ENCODE data around the gene PCGF5.

The PCGF5 gene

DNA sequence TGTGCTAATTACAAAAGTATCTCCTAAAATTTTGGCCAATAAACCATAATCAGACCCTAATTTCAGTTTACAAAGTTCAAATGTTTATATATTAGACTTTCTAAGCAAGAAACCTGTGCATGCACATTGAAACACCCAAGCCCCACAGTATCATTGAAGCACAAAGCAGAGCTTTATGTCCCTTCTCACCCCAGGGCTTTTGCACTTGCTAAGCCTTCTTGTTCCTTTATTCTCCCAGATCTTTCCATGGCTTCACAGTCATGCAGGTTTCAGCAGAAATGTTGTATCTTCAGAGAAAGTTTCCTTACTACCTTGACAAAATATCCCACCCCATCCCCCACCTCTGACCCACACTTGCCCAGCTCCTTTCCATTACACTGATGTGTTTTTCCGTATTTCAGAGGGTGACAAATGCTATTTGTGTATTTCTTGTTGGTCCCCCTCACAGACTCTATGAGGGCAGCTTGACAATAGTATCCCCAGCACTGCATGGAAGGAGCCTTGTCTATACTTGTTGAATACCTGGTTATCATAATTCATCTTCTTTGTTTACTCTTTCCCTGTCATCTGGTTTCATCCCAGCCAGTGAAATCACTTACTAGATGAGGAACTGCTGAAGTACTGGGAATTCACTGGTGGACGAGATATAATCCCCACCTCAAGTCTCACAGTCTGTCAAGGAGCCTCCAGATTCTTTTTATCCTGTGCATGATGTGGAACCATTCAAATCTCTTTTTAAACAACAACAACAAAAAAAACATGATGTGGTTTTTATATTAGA, 24.0 kb upstream of the PCGF5 start:
- Histone ChIP-seq H3K4me1 (ENCODE audit: control insufficient read depth, insufficient read depth, low read length) (peaks cover 23% of the 10 kb centered on the region), H3K36me3 (ENCODE audit: insufficient read depth, low read length) (no peaks in the 10 kb centered on the region), H3K9ac (ENCODE audit: low read depth, low read length) (no peak overlapping the region), H3K9me3 (replicated peaks; ENCODE audit: low read length) (no peaks in the 10 kb centered on the region), H3K4me3 (ENCODE audit: low read length) (no peak overlapping the region), H3K4me2 (ENCODE audit: low read length) (no peak overlapping the region), H3K27me3 (ENCODE audit: control insufficient read depth, insufficient read depth, low read length) (no peaks in the 10 kb centered on the region)

GRCh38 chr10:91197127-91197526, 23.3 kb upstream of the PCGF5 start:
- Histone ChIP-seq H3K27me3 (ENCODE audit: control insufficient read depth, insufficient read depth, low read length) (no peaks in the 10 kb centered on the region), H3K36me3 (ENCODE audit: insufficient read depth, low read length) (no peaks in the 10 kb centered on the region), H3K9me3 (replicated peaks; ENCODE audit: low read length) (no peaks in the 10 kb centered on the region), H3K4me3 (ENCODE audit: low read length) (no peak overlapping the region), H3K4me1 (ENCODE audit: control insufficient read depth, insufficient read depth, low read length) (peaks cover 18% of the 10 kb centered on the region), H3K4me2 (ENCODE audit: low read length) (no peak overlapping the region), H3K9ac (ENCODE audit: low read depth, low read length) (no peak overlapping the region)

DNA sequence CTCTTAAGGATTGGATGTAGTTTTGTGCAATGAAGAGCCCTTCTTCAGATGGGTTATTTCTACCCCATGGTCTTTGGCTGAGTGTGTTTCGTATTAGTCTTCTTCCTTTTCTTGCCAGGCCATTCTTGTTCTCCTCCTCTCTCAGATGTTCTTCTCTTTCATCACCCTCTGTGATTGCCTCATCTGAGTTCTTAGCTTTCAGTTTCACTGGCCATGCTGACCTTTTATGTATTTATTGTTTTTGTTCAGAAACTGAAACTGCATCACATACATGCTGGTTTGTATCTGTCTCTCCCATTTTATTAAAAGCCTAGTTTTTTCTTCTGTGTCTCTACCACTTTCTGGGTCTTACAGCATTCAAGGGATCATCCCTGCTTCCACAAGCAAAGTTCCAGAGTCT, 21.7 kb upstream of the PCGF5 start:
- H3K9ac ChIP-seq (ENCODE audit: low read depth, low read length) = no peak overlapping the region
- H3K4me1 ChIP-seq (ENCODE audit: control insufficient read depth, insufficient read depth, low read length) = peaks cover 18% of the 10 kb centered on the region
- H3K36me3 ChIP-seq (ENCODE audit: insufficient read depth, low read length) = no peaks in the 10 kb centered on the region
- H3K9me3 ChIP-seq (replicated peaks; ENCODE audit: low read length) = no peaks in the 10 kb centered on the region
- no peaks in the 10 kb centered on the region for H3K27me3 ChIP-seq (ENCODE audit: control insufficient read depth, insufficient read depth, low read length)
- peak overlapping the region; percentile 40 for H3K4me2 ChIP-seq (ENCODE audit: low read length)
- H3K4me3 ChIP-seq (ENCODE audit: low read length) = no peak overlapping the region

DNA sequence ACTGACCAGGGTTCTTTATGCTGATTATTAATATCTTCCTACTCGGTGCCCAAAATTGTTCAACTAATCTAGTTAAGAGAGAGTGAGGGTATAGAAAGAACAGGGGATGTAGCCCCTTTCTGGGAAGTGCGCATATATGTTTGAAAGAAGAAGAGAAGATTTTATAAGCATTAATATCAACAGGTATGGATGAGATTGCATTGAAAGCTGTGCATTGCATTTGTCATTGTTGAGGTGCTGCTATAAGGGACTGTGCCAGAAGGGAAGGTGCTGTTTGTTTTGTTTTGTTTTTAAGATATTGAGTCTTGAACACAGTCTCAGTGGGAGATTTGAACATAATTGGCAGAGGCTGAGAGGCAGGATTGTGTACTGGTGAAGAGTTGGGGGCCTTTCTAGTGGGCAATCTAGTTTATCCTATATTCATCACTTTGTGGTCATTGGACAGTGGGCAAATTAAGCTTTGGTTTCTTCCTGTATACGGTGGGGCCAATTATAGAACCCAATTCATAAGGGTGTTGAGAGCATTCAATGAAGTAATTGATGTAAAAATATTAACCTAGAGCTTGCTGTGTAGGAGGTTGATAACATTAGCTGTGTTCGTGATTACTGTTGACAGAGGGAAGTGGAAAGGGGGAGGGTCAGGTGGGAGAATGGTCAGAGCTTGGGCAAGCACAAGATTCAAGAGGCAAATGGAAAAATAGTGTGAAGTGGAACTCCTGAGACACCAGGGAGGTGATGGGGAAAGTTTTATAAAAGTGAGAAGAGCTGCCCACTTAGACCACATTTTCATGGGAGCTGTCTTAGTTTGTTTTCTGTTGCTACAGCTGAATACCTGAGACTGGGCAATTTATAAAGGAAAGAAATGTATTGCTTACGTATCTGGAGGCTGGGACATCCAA, 19.9 kb upstream of the PCGF5 start:
- H3K4me3 ChIP-seq (ENCODE audit: low read length) = no peak overlapping the region
- H3K36me3 ChIP-seq (ENCODE audit: insufficient read depth, low read length) = no peaks in the 10 kb centered on the region
- no peak overlapping the region for H3K4me2 ChIP-seq (ENCODE audit: low read length)
- H3K9me3 ChIP-seq (replicated peaks; ENCODE audit: low read length) = no peaks in the 10 kb centered on the region
- H3K9ac ChIP-seq (ENCODE audit: low read depth, low read length) = no peak overlapping the region
- no peaks in the 10 kb centered on the region for H3K27me3 ChIP-seq (ENCODE audit: control insufficient read depth, insufficient read depth, low read length)
- peaks cover 11% of the 10 kb centered on the region for H3K4me1 ChIP-seq (ENCODE audit: control insufficient read depth, insufficient read depth, low read length)

DNA sequence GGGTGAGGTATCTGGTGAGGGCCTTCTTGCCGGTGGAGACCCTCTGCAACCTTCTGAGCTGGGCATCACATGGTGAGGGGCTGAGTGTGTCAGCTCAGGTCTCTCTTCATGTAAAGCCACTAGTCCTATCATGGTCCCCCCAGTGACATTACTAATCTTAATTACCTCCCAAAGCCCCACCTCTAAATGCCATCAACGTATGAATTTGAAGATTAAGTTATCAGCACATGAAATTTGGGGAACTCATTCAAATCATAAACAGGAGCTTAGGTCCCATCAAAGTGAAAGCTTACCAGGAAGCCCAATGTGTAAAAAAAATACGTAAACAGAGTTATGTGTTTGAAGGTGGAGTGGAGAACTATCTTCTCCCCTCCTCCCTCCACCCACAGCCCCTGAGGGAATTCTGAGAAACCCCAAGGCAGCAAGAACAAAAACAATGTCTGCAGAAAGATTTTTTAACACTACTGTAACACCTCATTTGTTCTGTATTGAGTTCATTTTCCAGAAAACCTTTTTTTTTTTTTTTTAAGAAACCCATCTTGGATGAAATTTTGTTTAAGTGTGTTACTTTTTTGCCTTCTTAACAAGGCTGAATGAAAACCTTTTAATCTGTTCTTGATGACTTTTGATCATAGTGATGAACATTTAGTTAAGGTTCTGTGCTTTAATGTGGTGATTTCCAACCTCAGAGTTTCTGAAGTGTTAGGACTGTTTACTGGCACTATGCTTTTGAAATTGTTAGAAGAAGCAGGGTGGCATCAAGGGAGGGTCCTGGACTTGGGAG, 19.1 kb upstream of the PCGF5 start:
- H3K9ac ChIP-seq (ENCODE audit: low read depth, low read length) = no peak overlapping the region

DNA sequence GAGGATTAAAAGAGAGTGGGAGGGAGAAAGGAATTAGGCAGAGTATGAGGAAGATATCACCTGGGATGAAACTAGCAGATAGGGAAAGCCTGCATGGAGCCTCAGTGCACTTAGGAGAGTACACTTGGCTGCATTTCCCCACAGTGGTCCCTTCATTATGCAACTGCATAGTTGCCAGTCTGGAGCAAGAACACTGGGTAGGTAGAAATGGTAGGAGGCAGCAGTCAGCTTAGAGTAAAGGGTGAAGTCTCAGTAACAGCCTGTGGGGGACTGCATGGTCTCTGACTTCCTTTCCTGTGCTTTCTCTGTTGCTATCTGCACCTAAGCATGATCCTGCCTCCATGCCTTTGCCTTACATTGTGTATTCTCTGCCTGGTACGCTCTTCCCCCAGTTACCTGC, 14.0 kb upstream of the PCGF5 start:
- Histone ChIP-seq H3K27me3 (ENCODE audit: control insufficient read depth, insufficient read depth, low read length) (no peaks in the 10 kb centered on the region), H3K4me2 (ENCODE audit: low read length) (no peak overlapping the region), H3K4me1 (ENCODE audit: control insufficient read depth, insufficient read depth, low read length) (no peaks in the 10 kb centered on the region), H3K36me3 (ENCODE audit: insufficient read depth, low read length) (no peaks in the 10 kb centered on the region), H3K9me3 (replicated peaks; ENCODE audit: low read length) (no peaks in the 10 kb centered on the region), H3K4me3 (ENCODE audit: low read length) (no peak overlapping the region), H3K9ac (ENCODE audit: low read depth, low read length) (no peak overlapping the region)

More for the DNA sequence above, 19.1 kb upstream of the PCGF5 start:
- Histone ChIP-seq H3K27me3 (ENCODE audit: control insufficient read depth, insufficient read depth, low read length) (no peaks in the 10 kb centered on the region), H3K4me1 (ENCODE audit: control insufficient read depth, insufficient read depth, low read length) (peaks cover 11% of the 10 kb centered on the region), H3K4me2 (ENCODE audit: low read length) (no peak overlapping the region), H3K36me3 (ENCODE audit: insufficient read depth, low read length) (no peaks in the 10 kb centered on the region), H3K9me3 (replicated peaks; ENCODE audit: low read length) (no peaks in the 10 kb centered on the region), H3K4me3 (ENCODE audit: low read length) (no peak overlapping the region)

GRCh38 chr10:91206837-91207474, 13.5 kb upstream of the PCGF5 start:
- Histone ChIP-seq H3K4me1 (ENCODE audit: control insufficient read depth, insufficient read depth, low read length) (no peaks in the 10 kb centered on the region), H3K9ac (ENCODE audit: low read depth, low read length) (no peak overlapping the region), H3K4me2 (ENCODE audit: low read length) (no peak overlapping the region), H3K36me3 (ENCODE audit: insufficient read depth, low read length) (no peaks in the 10 kb centered on the region), H3K27me3 (ENCODE audit: control insufficient read depth, insufficient read depth, low read length) (no peaks in the 10 kb centered on the region), H3K4me3 (ENCODE audit: low read length) (no peak overlapping the region), H3K9me3 (replicated peaks; ENCODE audit: low read length) (no peaks in the 10 kb centered on the region)

- Histone ChIP-seq H3K9me3 (replicated peaks; ENCODE audit: low read length) (no peaks in the 10 kb centered on the region), H3K4me3 (ENCODE audit: low read length) (no peak overlapping the region)
These were observed 11.8 kb upstream of the PCGF5 start for GRCh38 chr10:91208642-91209041.

GRCh38 chr10:91210014-91210413, 10.4 kb upstream of the PCGF5 start:
- Histone ChIP-seq H3K9me3 (replicated peaks; ENCODE audit: low read length) (no peaks in the 10 kb centered on the region), H3K4me3 (ENCODE audit: low read length) (no peak overlapping the region)

More at GRCh38 chr10:91208642-91209041, 11.8 kb upstream of the PCGF5 start:
- H3K9ac ChIP-seq (ENCODE audit: low read depth, low read length) = no peak overlapping the region
- H3K36me3 ChIP-seq (ENCODE audit: insufficient read depth, low read length) = no peaks in the 10 kb centered on the region
- H3K4me1 ChIP-seq (ENCODE audit: control insufficient read depth, insufficient read depth, low read length) = no peaks in the 10 kb centered on the region
- no peak overlapping the region for H3K4me2 ChIP-seq (ENCODE audit: low read length)
- no peaks in the 10 kb centered on the region for H3K27me3 ChIP-seq (ENCODE audit: control insufficient read depth, insufficient read depth, low read length)

GRCh38 chr10:91210435-91210834, 10.0 kb upstream of the PCGF5 start:
- H3K4me3 ChIP-seq (ENCODE audit: low read length) = no peak overlapping the region
- no peak overlapping the region for H3K4me2 ChIP-seq (ENCODE audit: low read length)
- no peak overlapping the region for H3K9ac ChIP-seq (ENCODE audit: low read depth, low read length)
- no peaks in the 10 kb centered on the region for H3K9me3 ChIP-seq (replicated peaks; ENCODE audit: low read length)
- no peaks in the 10 kb centered on the region for H3K27me3 ChIP-seq (ENCODE audit: control insufficient read depth, insufficient read depth, low read length)
- no peaks in the 10 kb centered on the region for H3K36me3 ChIP-seq (ENCODE audit: insufficient read depth, low read length)
- no peaks in the 10 kb centered on the region for H3K4me1 ChIP-seq (ENCODE audit: control insufficient read depth, insufficient read depth, low read length)

More at GRCh38 chr10:91210014-91210413, 10.4 kb upstream of the PCGF5 start:
- Histone ChIP-seq H3K9ac (ENCODE audit: low read depth, low read length) (no peak overlapping the region), H3K4me2 (ENCODE audit: low read length) (no peak overlapping the region), H3K4me1 (ENCODE audit: control insufficient read depth, insufficient read depth, low read length) (no peaks in the 10 kb centered on the region), H3K27me3 (ENCODE audit: control insufficient read depth, insufficient read depth, low read length) (no peaks in the 10 kb centered on the region), H3K36me3 (ENCODE audit: insufficient read depth, low read length) (no peaks in the 10 kb centered on the region)

DNA sequence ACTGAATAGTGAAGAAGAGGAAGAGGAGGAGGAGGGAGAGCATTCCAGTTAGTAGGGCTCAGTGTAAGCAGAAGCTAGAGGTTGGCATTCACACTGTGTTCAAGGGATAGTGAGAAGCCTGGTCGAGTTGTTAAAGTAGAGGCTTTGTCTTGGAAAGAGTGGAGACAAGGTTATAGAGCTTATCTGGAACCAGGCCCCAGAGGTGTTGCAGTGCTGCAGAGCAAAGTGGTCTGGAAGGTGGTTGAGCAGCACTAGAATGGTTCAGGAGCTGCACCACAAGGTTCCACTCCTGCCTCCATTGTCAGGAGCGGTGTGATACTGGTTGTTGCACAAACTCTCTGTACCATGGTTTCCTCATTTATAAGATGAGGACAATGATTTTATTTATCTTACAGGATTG, 8.8 kb upstream of the PCGF5 start:
- H3K4me1 ChIP-seq (ENCODE audit: control insufficient read depth, insufficient read depth, low read length) = no peaks in the 10 kb centered on the region
- no peak overlapping the region for H3K4me3 ChIP-seq (ENCODE audit: low read length)
- H3K4me2 ChIP-seq (ENCODE audit: low read length) = no peak overlapping the region
- H3K36me3 ChIP-seq (ENCODE audit: insufficient read depth, low read length) = no peaks in the 10 kb centered on the region
- no peak overlapping the region for H3K9ac ChIP-seq (ENCODE audit: low read depth, low read length)
- no peaks in the 10 kb centered on the region for H3K9me3 ChIP-seq (replicated peaks; ENCODE audit: low read length)
- H3K27me3 ChIP-seq (ENCODE audit: control insufficient read depth, insufficient read depth, low read length) = no peaks in the 10 kb centered on the region

Data from skeletal muscle satellite cell (primary cell).